Endodermal cell (in vitro differentiated cells): Measurements from ENCODE around the gene VWA3B. TPM values are rescaled to one million over a fixed set of nuclear protein-coding genes. Genes with fewer than 3 reads are reported as not detected.

ENCODE experiments used
- DNase-seq: peaks from one replicate; pipeline ENCODE4 v3.0.0-alpha.2; 2017
- H3K27ac ChIP-seq: 2 replicates; pipeline ENCODE4 v1.5.1; 2013; ENCODE audit warnings: mild to moderate bottlenecking, low read depth, low read length, moderate library complexity
- H3K27me3 ChIP-seq: 2 replicates; pipeline ENCODE4 v1.6.1; 2013; ENCODE audit warnings: mild to moderate bottlenecking, low read length, moderate library complexity; ENCODE audit not compliant: insufficient read depth, control insufficient read depth, poor library complexity, severe bottlenecking
- H3K36me3 ChIP-seq: 2 replicates; pipeline ENCODE4 v1.7.0; 2013; ENCODE audit warnings: mild to moderate bottlenecking, low read length, moderate library complexity; ENCODE audit not compliant: control insufficient read depth, insufficient read depth
- H3K4me1 ChIP-seq: one replicate; pipeline ENCODE4 v1.7.0; 2013; ENCODE audit warnings: low read length; ENCODE audit not compliant: control insufficient read depth, insufficient read depth
- H3K4me3 ChIP-seq: 2 replicates; pipeline ENCODE4 v1.5.1; 2013; ENCODE audit warnings: mild to moderate bottlenecking, low read length, moderate library complexity
- H3K9ac ChIP-seq: 2 replicates; pipeline ENCODE4 v1.6.1; 2013; ENCODE audit warnings: mild to moderate bottlenecking, low read length, moderate library complexity; ENCODE audit not compliant: poor library complexity, severe bottlenecking; ENCODE audit errors: extremely low read depth
- H3K9me3 ChIP-seq: 2 replicates; pipeline ENCODE4 v1.6.1; 2013; ENCODE audit warnings: mild to moderate bottlenecking, low read length, moderate library complexity; ENCODE audit not compliant: control insufficient read depth
- H3K27ac Mint-ChIP-seq: 2 replicates; pipeline ENCODE4 v1.8.0; 2020; ENCODE audit warnings: mixed read lengths
- H3K27me3 Mint-ChIP-seq: 2 replicates; pipeline ENCODE4 v1.8.0; 2021; ENCODE audit warnings: mild to moderate bottlenecking, mixed read lengths; ENCODE audit not compliant: insufficient read depth
- H3K36me3 Mint-ChIP-seq: 2 replicates; pipeline ENCODE4 v1.8.0; 2020; ENCODE audit warnings: low read depth, mixed read lengths
- H3K4me1 Mint-ChIP-seq: 2 replicates; pipeline ENCODE4 v1.8.0; 2020; ENCODE audit warnings: mixed read lengths
- H3K4me3 Mint-ChIP-seq: 2 replicates; pipeline ENCODE4 v1.8.0; 2020; ENCODE audit warnings: mild to moderate bottlenecking, moderate library complexity, mixed read lengths
- H3K9me3 Mint-ChIP-seq: 2 replicates; pipeline ENCODE4 v1.8.0; 2020; ENCODE audit warnings: mild to moderate bottlenecking, mixed read lengths
- CTCF ChIP-seq: fragments of 200-600 bp; sonication (generic); conservative IDR thresholded peaks from 2 replicates; pipeline ENCODE4 v1.5.0; 2021; ENCODE audit warnings: antibody characterized with exemption, mild to moderate bottlenecking
- WGBS, 2 experiments: methylation state at CpG; one replicate each; pipeline versions ENCODE4 v1.1.5 to v1.1.7; 2013; ENCODE audit warnings: missing lambda C conversion rate in 2 of 2, mixed read lengths in 1 of 2; ENCODE audit not compliant: insufficient coverage in 1 of 2, insufficient read length in 1 of 2; 5-methylcytosine and 5-hydroxymethylcytosine counted together
- total RNA-seq, 2 donors: library from RNA; stranded (reverse); fragmentation: NEBNext Ultra II Directional in 1 of 2; extraction: Animal tissue kit (Norgen Biotek cat#: 25700) in 1 of 2; gene quantifications; 2 replicates in 1 of 2; 3 replicates in 1 of 2; pipeline ENCODE4 v1.2.1, GENCODE V29; 2021

VWA3B gene
- total RNA-seq, 2 donors from 2014 or later, result 0.38 to 0.64 TPM

- Histone ChIP-seq H3K9me3 (no peaks in the 10 kb centered on the region), H3K4me1 (peaks cover 11% of the 10 kb centered on the region), H3K36me3 (no peaks in the 10 kb centered on the region), H3K27me3 (no peaks in the 10 kb centered on the region), H3K4me3 (no peak overlapping the region), H3K9ac (no peak overlapping the region), H3K27ac (no peak overlapping the region)
- peaks cover 6% of the 10 kb centered on the region for H3K9me3 Mint-ChIP-seq
- peaks cover 23% of the 10 kb centered on the region for H3K27me3 Mint-ChIP-seq
- no peak overlapping the region for H3K27ac Mint-ChIP-seq
- no peak for TF ChIP-seq CTCF
- peaks cover 22% of the 10 kb centered on the region for H3K4me1 Mint-ChIP-seq
- H3K36me3 Mint-ChIP-seq, result no peaks in the 10 kb centered on the region
- DNase-seq, result no peak
- H3K4me3 Mint-ChIP-seq, result no peak overlapping the region
- 100% methylated on average over 1 of the region's 1 CpG for WGBS, 2 experiments
These were observed 273.0 kb downstream of the VWA3B start for GRCh38 chr2:98359986-98360385.

Other genes starting within 250 kb of the VWA3B start
- gene TMEM131, start 91.2 kb upstream of the VWA3B start, total RNA-seq, result 10 to 100 TPM; 39.0 to 43.0 TPM